Measurements from ENCODE around the gene FBXL7.

DNA sequence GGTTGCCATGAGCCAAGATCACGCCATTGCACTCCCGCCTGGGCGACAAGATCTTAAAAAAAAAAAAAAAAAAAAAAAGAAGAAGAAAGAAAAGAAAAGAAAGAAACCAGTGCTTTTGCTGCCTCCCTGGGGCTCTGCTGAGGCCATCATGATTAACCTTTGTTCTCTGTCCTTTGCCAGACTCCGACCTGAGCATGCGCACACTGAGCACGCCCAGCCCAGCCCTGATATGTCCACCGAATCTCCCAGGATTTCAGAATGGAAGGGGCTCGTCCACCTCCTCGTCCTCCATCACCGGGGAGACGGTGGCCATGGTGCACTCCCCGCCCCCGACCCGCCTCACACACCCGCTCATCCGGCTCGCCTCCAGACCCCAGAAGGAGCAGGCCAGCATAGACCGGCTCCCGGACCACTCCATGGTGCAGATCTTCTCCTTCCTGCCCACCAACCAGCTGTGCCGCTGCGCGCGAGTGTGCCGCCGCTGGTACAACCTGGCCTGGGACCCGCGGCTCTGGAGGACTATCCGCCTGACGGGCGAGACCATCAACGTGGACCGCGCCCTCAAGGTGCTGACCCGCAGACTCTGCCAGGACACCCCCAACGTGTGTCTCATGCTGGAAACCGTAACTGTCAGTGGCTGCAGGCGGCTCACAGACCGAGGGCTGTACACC is 427.9 kb downstream of the FBXL7 start:
- TF ChIP-seq, protein P1, sequence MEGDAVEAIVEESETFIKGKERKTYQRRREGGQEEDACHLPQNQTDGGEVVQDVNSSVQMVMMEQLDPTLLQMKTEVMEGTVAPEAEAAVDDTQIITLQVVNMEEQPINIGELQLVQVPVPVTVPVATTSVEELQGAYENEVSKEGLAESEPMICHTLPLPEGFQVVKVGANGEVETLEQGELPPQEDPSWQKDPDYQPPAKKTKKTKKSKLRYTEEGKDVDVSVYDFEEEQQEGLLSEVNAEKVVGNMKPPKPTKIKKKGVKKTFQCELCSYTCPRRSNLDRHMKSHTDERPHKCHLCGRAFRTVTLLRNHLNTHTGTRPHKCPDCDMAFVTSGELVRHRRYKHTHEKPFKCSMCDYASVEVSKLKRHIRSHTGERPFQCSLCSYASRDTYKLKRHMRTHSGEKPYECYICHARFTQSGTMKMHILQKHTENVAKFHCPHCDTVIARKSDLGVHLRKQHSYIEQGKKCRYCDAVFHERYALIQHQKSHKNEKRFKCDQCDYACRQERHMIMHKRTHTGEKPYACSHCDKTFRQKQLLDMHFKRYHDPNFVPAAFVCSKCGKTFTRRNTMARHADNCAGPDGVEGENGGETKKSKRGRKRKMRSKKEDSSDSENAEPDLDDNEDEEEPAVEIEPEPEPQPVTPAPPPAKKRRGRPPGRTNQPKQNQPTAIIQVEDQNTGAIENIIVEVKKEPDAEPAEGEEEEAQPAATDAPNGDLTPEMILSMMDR (IDR thresholded peaks at IDR 0.05; ENCODE audit: low read depth, low read length), result no peak
- TF ChIP-seq POLR2A (IDR thresholded peaks at IDR 0.05; ENCODE audit: extremely low read depth, insufficient read length), result no peak

Measured in NB4 (cell line).